ENCODE results near the gene CEACAM1.

- TF ChIP-seq, protein P1, sequence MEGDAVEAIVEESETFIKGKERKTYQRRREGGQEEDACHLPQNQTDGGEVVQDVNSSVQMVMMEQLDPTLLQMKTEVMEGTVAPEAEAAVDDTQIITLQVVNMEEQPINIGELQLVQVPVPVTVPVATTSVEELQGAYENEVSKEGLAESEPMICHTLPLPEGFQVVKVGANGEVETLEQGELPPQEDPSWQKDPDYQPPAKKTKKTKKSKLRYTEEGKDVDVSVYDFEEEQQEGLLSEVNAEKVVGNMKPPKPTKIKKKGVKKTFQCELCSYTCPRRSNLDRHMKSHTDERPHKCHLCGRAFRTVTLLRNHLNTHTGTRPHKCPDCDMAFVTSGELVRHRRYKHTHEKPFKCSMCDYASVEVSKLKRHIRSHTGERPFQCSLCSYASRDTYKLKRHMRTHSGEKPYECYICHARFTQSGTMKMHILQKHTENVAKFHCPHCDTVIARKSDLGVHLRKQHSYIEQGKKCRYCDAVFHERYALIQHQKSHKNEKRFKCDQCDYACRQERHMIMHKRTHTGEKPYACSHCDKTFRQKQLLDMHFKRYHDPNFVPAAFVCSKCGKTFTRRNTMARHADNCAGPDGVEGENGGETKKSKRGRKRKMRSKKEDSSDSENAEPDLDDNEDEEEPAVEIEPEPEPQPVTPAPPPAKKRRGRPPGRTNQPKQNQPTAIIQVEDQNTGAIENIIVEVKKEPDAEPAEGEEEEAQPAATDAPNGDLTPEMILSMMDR (conservative IDR thresholded peaks at IDR 0.05; ENCODE audit: low read depth in 2 of 2), result no peak
- TF ChIP-seq EZH2 (IDR thresholded peaks at IDR 0.05; ENCODE audit: low read depth, unreplicated experiment), result no peak
- no peak for TF ChIP-seq EZH2phosphoT487 (IDR thresholded peaks at IDR 0.05; ENCODE audit: unreplicated experiment)
- TF ChIP-seq CREB1 (CRISPR knock-in tag; IDR thresholded peaks at IDR 0.05; ENCODE audit: low read depth), result no peak
- no peak for TF ChIP-seq REST (IDR thresholded peaks at IDR 0.05; ENCODE audit: unreplicated experiment)
- no peak for TF ChIP-seq ETS1 (IDR thresholded peaks at IDR 0.05)
- no peak for TF ChIP-seq POLR2AphosphoS5 (IDR thresholded peaks at IDR 0.05; ENCODE audit: low read depth)
- no peak for TF ChIP-seq JUNB (IDR thresholded peaks at IDR 0.05; ENCODE audit: unreplicated experiment)
- TF ChIP-seq STAT1 (IDR thresholded peaks at IDR 0.05; ENCODE audit: unreplicated experiment), result no peak
- no peak for TF ChIP-seq ZNF114 (CRISPR knock-in tag; IDR thresholded peaks at IDR 0.05)
- TF ChIP-seq, protein P2, sequence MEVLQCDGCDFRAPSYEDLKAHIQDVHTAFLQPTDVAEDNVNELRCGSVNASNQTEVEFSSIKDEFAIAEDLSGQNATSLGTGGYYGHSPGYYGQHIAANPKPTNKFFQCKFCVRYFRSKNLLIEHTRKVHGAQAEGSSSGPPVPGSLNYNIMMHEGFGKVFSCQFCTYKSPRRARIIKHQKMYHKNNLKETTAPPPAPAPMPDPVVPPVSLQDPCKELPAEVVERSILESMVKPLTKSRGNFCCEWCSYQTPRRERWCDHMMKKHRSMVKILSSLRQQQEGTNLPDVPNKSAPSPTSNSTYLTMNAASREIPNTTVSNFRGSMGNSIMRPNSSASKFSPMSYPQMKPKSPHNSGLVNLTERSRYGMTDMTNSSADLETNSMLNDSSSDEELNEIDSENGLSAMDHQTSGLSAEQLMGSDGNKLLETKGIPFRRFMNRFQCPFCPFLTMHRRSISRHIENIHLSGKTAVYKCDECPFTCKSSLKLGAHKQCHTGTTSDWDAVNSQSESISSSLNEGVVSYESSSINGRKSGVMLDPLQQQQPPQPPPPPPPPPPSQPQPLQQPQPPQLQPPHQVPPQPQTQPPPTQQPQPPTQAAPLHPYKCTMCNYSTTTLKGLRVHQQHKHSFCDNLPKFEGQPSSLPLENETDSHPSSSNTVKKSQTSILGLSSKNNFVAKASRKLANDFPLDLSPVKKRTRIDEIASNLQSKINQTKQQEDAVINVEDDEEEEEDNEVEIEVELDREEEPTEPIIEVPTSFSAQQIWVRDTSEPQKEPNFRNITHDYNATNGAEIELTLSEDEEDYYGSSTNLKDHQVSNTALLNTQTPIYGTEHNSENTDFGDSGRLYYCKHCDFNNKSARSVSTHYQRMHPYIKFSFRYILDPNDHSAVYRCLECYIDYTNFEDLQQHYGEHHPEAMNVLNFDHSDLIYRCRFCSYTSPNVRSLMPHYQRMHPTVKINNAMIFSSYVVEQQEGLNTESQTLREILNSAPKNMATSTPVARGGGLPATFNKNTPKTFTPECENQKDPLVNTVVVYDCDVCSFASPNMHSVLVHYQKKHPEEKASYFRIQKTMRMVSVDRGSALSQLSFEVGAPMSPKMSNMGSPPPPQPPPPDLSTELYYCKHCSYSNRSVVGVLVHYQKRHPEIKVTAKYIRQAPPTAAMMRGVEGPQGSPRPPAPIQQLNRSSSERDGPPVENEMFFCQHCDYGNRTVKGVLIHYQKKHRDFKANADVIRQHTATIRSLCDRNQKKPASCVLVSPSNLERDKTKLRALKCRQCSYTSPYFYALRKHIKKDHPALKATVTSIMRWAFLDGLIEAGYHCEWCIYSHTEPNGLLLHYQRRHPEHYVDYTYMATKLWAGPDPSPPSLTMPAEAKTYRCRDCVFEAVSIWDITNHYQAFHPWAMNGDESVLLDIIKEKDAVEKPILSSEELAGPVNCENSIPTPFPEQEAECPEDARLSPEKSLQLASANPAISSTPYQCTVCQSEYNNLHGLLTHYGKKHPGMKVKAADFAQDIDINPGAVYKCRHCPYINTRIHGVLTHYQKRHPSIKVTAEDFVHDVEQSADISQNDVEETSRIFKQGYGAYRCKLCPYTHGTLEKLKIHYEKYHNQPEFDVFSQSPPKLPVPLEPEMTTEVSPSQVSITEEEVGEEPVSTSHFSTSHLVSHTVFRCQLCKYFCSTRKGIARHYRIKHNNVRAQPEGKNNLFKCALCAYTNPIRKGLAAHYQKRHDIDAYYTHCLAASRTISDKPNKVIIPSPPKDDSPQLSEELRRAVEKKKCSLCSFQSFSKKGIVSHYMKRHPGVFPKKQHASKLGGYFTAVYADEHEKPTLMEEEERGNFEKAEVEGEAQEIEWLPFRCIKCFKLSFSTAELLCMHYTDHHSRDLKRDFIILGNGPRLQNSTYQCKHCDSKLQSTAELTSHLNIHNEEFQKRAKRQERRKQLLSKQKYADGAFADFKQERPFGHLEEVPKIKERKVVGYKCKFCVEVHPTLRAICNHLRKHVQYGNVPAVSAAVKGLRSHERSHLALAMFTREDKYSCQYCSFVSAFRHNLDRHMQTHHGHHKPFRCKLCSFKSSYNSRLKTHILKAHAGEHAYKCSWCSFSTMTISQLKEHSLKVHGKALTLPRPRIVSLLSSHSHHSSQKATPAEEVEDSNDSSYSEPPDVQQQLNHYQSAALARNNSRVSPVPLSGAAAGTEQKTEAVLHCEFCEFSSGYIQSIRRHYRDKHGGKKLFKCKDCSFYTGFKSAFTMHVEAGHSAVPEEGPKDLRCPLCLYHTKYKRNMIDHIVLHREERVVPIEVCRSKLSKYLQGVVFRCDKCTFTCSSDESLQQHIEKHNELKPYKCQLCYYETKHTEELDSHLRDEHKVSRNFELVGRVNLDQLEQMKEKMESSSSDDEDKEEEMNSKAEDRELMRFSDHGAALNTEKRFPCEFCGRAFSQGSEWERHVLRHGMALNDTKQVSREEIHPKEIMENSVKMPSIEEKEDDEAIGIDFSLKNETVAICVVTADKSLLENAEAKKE (CRISPR knock-in tag; IDR thresholded peaks at IDR 0.05), result no peak
- TF ChIP-seq NANOG (IDR thresholded peaks at IDR 0.05; ENCODE audit: borderline replicate concordance), result no peak
- no peak for TF ChIP-seq ZNF331 (CRISPR knock-in tag; IDR thresholded peaks at IDR 0.05; ENCODE audit: low read depth)
Measured at GRCh38 chr19:42531313-42531712, 3.0 kb upstream of the CEACAM1 start.

All from GM23338 (cell line).